GM10266 (cell line): ENCODE measurements around the gene NATD1.
A peak's percentile ranks its signal among the peaks of the same experiment; 100 is the strongest.

ENCODE experiments used
- DNase-seq: peaks from one replicate; pipeline ENCODE4 v3.0.0; 2012; ENCODE audit errors: extremely low spot score
- CTCF ChIP-seq: IDR thresholded peaks from 2 replicates; pipeline ENCODE4 v1.5.1; 2012; ENCODE audit warnings: mild to moderate bottlenecking, low read depth; ENCODE audit not compliant: control insufficient read depth, insufficient read depth; ENCODE audit errors: missing control alignments

The NATD1 gene

GRCh38 chr17:21277332-21277731 is 24.1 kb upstream of the NATD1 start:
- no peak for DNase-seq
- TF ChIP-seq CTCF, result no peak

GRCh38 chr17:21276264-21276588 is 23.0 kb upstream of the NATD1 start:
- no peak for DNase-seq
- TF ChIP-seq CTCF, result peak; percentile 4

GRCh38 chr17:21275579-21276263 is 22.5 kb upstream of the NATD1 start:
- peak; percentile 97 for DNase-seq
- TF ChIP-seq CTCF, result no peak

GRCh38 chr17:21275047-21275578 is 21.9 kb upstream of the NATD1 start:
- TF ChIP-seq CTCF, result no peak
- no peak for DNase-seq

GRCh38 chr17:21272881-21273792 is 19.9 kb upstream of the NATD1 start:
- no peak for DNase-seq
- no peak for TF ChIP-seq CTCF

GRCh38 chr17:21272250-21272649 is 19.0 kb upstream of the NATD1 start:
- no peak for TF ChIP-seq CTCF
- no peak for DNase-seq
